ENCODE data around the gene MYO5A.

- TF ChIP-seq CTCF (IDR thresholded peaks at IDR 0.05) = no peak
- TF ChIP-seq ZFX (IDR thresholded peaks at IDR 0.05; ENCODE audit: borderline replicate concordance) = no peak
These were observed 30.9 kb upstream of the MYO5A start for GRCh38 chr15:52559575-52559974.
